Fibroblast of mammary gland (primary cell): ENCODE measurements around the gene LGR4.

ENCODE experiments used
- DNase-seq: peaks from one replicate; pipeline ENCODE4 v3.0.0-alpha.2; 2010; ENCODE audit warnings: low read depth
- H3K4me3 ChIP-seq: 2 replicates; pipeline ENCODE4 v1.5.1; 2011; ENCODE audit warnings: low read depth, mild to moderate bottlenecking, low read length, moderate library complexity; ENCODE audit not compliant: control insufficient read depth
- CTCF ChIP-seq: conservative IDR thresholded peaks from 2 replicates; pipeline ENCODE4 v1.5.1; 2011; ENCODE audit warnings: low read depth, low read length, inconsistent platforms; ENCODE audit not compliant: control insufficient read depth, insufficient read depth

Gene LGR4

GRCh38 chr11:27460158-27460978 lies 12.2 kb downstream of the LGR4 start:
- TF ChIP-seq CTCF, result no peak
- H3K4me3 ChIP-seq, result no peak overlapping the region
- no peak for DNase-seq

GRCh38 chr11:27459191-27459590 lies 13.4 kb downstream of the LGR4 start:
- H3K4me3 ChIP-seq, result no peak overlapping the region
- no peak for TF ChIP-seq CTCF
- no peak for DNase-seq

GRCh38 chr11:27458182-27458581 lies 14.4 kb downstream of the LGR4 start:
- TF ChIP-seq CTCF, result no peak
- no peak overlapping the region for H3K4me3 ChIP-seq
- DNase-seq, result no peak

- no peak for DNase-seq
- TF ChIP-seq CTCF, result no peak
- H3K4me3 ChIP-seq, result no peak overlapping the region
Observed at GRCh38 chr11:27456795-27457329, 15.7 kb downstream of the LGR4 start.

- H3K4me3 ChIP-seq, result no peak overlapping the region
- no peak for DNase-seq
- no peak for TF ChIP-seq CTCF
Observed at GRCh38 chr11:27456140-27456794, 16.3 kb downstream of the LGR4 start.

- no peak overlapping the region for H3K4me3 ChIP-seq
- no peak for DNase-seq
- no peak for TF ChIP-seq CTCF
Observed at GRCh38 chr11:27455667-27456066, 16.9 kb downstream of the LGR4 start.
